ENCODE data around the gene RGS14.
"Not testable (repeated sequence)": the region's sequence is repeated elsewhere in the genome, so short reads cannot be mapped to it uniquely, and the experiment has no call there.

The RGS14 gene

GRCh38 chr5:177372034-177372896 lies 14.5 kb downstream of the RGS14 start:
- Mint-ChIP-seq H3K9me3 (ENCODE audit: low read depth) (no peaks in the 10 kb centered on the region), H3K27ac (peak overlapping the region; percentile 84), H3K36me3 (peaks cover 8% of the 10 kb centered on the region), H3K4me3 (peak overlapping the region; percentile 73), H3K27me3 (no peaks in the 10 kb centered on the region), H3K4me1 (ENCODE audit: low read depth) (peaks cover 65% of the 10 kb centered on the region)

GRCh38 chr5:177372910-177373309 lies 15.2 kb downstream of the RGS14 start:
- Mint-ChIP-seq H3K27ac (peak overlapping the region; percentile 84), H3K9me3 (ENCODE audit: low read depth) (no peaks in the 10 kb centered on the region), H3K36me3 (peaks cover 8% of the 10 kb centered on the region), H3K4me3 (peak overlapping the region; percentile 73), H3K4me1 (ENCODE audit: low read depth) (peaks cover 65% of the 10 kb centered on the region), H3K27me3 (no peaks in the 10 kb centered on the region)

GRCh38 chr5:177373806-177374205 lies 16.1 kb downstream of the RGS14 start:
- peak overlapping the region; percentile 77 for H3K27ac Mint-ChIP-seq
- H3K27me3 Mint-ChIP-seq: no peaks in the 10 kb centered on the region
- H3K4me1 Mint-ChIP-seq (ENCODE audit: low read depth): peaks cover 59% of the 10 kb centered on the region
- H3K9me3 Mint-ChIP-seq (ENCODE audit: low read depth): no peaks in the 10 kb centered on the region
- H3K4me3 Mint-ChIP-seq: no peak overlapping the region
- H3K36me3 Mint-ChIP-seq: peaks cover 5% of the 10 kb centered on the region

- Mint-ChIP-seq H3K4me1 (ENCODE audit: low read depth) (peaks cover 58% of the 10 kb centered on the region), H3K9me3 (ENCODE audit: low read depth) (no peaks in the 10 kb centered on the region), H3K27me3 (no peaks in the 10 kb centered on the region), H3K27ac (peak overlapping the region; percentile 77), H3K36me3 (peaks cover 1% of the 10 kb centered on the region), H3K4me3 (no peak overlapping the region)
Observed at GRCh38 chr5:177374211-177374610, 16.5 kb downstream of the RGS14 start.

- not testable (repeated sequence) for H3K27me3 Mint-ChIP-seq; H3K4me3 Mint-ChIP-seq; H3K9me3 Mint-ChIP-seq (ENCODE audit: low read depth); H3K36me3 Mint-ChIP-seq
- Mint-ChIP-seq H3K27ac (peak overlapping the region; percentile 66), H3K4me1 (ENCODE audit: low read depth) (peaks cover 58% of the 10 kb centered on the region)
Observed at GRCh38 chr5:177375516-177375915, 17.8 kb downstream of the RGS14 start.

GRCh38 chr5:177376107-177376506 lies 18.4 kb downstream of the RGS14 start:
- Mint-ChIP-seq H3K4me3 (no peak overlapping the region), H3K27ac (peak overlapping the region; percentile 41), H3K27me3 (no peaks in the 10 kb centered on the region), H3K4me1 (ENCODE audit: low read depth) (peaks cover 58% of the 10 kb centered on the region), H3K9me3 (ENCODE audit: low read depth) (no peaks in the 10 kb centered on the region), H3K36me3 (no peaks in the 10 kb centered on the region)

- H3K9me3 Mint-ChIP-seq (ENCODE audit: low read depth): no peaks in the 10 kb centered on the region
- H3K27ac Mint-ChIP-seq: no peak overlapping the region
- no peak overlapping the region for H3K4me3 Mint-ChIP-seq
- no peaks in the 10 kb centered on the region for H3K36me3 Mint-ChIP-seq
- no peaks in the 10 kb centered on the region for H3K27me3 Mint-ChIP-seq
- H3K4me1 Mint-ChIP-seq (ENCODE audit: low read depth): peaks cover 50% of the 10 kb centered on the region
Observed at GRCh38 chr5:177377851-177378776, 20.4 kb downstream of the RGS14 start.

GRCh38 chr5:177378884-177379883 lies 21.5 kb downstream of the RGS14 start:
- no peaks in the 10 kb centered on the region for H3K9me3 Mint-ChIP-seq (ENCODE audit: low read depth)
- H3K4me1 Mint-ChIP-seq (ENCODE audit: low read depth): peaks cover 42% of the 10 kb centered on the region
- no peaks in the 10 kb centered on the region for H3K27me3 Mint-ChIP-seq
- peak overlapping the region; percentile 24 for H3K27ac Mint-ChIP-seq
- no peak overlapping the region for H3K4me3 Mint-ChIP-seq
- H3K36me3 Mint-ChIP-seq: no peaks in the 10 kb centered on the region

- no peak overlapping the region for H3K27ac Mint-ChIP-seq
- peaks cover 38% of the 10 kb centered on the region for H3K4me1 Mint-ChIP-seq (ENCODE audit: low read depth)
- H3K36me3 Mint-ChIP-seq: no peaks in the 10 kb centered on the region
- no peak overlapping the region for H3K4me3 Mint-ChIP-seq
- H3K9me3 Mint-ChIP-seq (ENCODE audit: low read depth): no peaks in the 10 kb centered on the region
- H3K27me3 Mint-ChIP-seq: no peaks in the 10 kb centered on the region
Observed at GRCh38 chr5:177380805-177381126, 23.0 kb downstream of the RGS14 start.

GRCh38 chr5:177382423-177383029 lies 24.8 kb downstream of the RGS14 start:
- Mint-ChIP-seq H3K27ac (no peak overlapping the region), H3K9me3 (ENCODE audit: low read depth) (no peaks in the 10 kb centered on the region), H3K4me1 (ENCODE audit: low read depth) (peaks cover 32% of the 10 kb centered on the region), H3K36me3 (no peaks in the 10 kb centered on the region), H3K27me3 (no peaks in the 10 kb centered on the region), H3K4me3 (no peak overlapping the region)

- Mint-ChIP-seq H3K4me1 (ENCODE audit: low read depth) (peaks cover 32% of the 10 kb centered on the region), H3K36me3 (no peaks in the 10 kb centered on the region), H3K9me3 (ENCODE audit: low read depth) (no peaks in the 10 kb centered on the region), H3K4me3 (no peak overlapping the region), H3K27me3 (no peaks in the 10 kb centered on the region), H3K27ac (peak overlapping the region; percentile 58)
Observed at GRCh38 chr5:177383181-177383580, 25.5 kb downstream of the RGS14 start.

- H3K9me3 Mint-ChIP-seq (ENCODE audit: low read depth): no peaks in the 10 kb centered on the region
- no peak within 1 kb of the TSS for H3K4me3 Mint-ChIP-seq
- peak within 1 kb of the TSS; percentile 58 for H3K27ac Mint-ChIP-seq
Observed at GRCh38 chr5:177384134-177384533, 26.4 kb downstream of the RGS14 start, which contains the start of gene SLC34A1. Gene SLC34A1 (plus strand): TSS chr5:177384434. CDS start chr5:177385742, 1,308 bp downstream.

GRCh38 chr5:177385720-177386119 lies 28.0 kb downstream of the RGS14 start:
- Mint-ChIP-seq H3K27me3 (no peaks in the 10 kb centered on the region), H3K9me3 (ENCODE audit: low read depth) (no peaks in the 10 kb centered on the region), H3K27ac (no peak overlapping the region), H3K4me1 (ENCODE audit: low read depth) (peaks cover 46% of the 10 kb centered on the region), H3K36me3 (no peaks in the 10 kb centered on the region), H3K4me3 (no peak overlapping the region)

More at GRCh38 chr5:177384134-177384533, 26.4 kb downstream of the RGS14 start, which contains the start of gene SLC34A1:
- Mint-ChIP-seq H3K4me1 (ENCODE audit: low read depth) (peaks cover 40% of the 10 kb centered on the region), H3K36me3 (no peaks in the 10 kb centered on the region), H3K27me3 (no peaks in the 10 kb centered on the region)

GRCh38 chr5:177386542-177386941 lies 28.8 kb downstream of the RGS14 start:
- Mint-ChIP-seq H3K9me3 (ENCODE audit: low read depth) (no peaks in the 10 kb centered on the region), H3K4me3 (no peak overlapping the region), H3K27me3 (no peaks in the 10 kb centered on the region), H3K36me3 (no peaks in the 10 kb centered on the region), H3K4me1 (ENCODE audit: low read depth) (peaks cover 52% of the 10 kb centered on the region), H3K27ac (no peak overlapping the region)
